Right kidney (tissue), 1 donor: ENCODE data around the gene IMPACT.
A peak's percentile ranks its signal among the peaks of the same experiment; 100 is the strongest.

ENCODE experiments used
- DNase-seq: peaks from one replicate; pipeline ENCODE4 v3.0.0-alpha.2; 2016

The IMPACT gene

GRCh38 chr18:24417480-24417879 lies 9.0 kb upstream of the IMPACT start:
- DNase-seq: no peak

- DNase-seq: no peak
Measured at GRCh38 chr18:24420551-24420950, 5.9 kb upstream of the IMPACT start.

- no peak for DNase-seq
Measured at GRCh38 chr18:24421831-24422230, 4.6 kb upstream of the IMPACT start.

DNA sequence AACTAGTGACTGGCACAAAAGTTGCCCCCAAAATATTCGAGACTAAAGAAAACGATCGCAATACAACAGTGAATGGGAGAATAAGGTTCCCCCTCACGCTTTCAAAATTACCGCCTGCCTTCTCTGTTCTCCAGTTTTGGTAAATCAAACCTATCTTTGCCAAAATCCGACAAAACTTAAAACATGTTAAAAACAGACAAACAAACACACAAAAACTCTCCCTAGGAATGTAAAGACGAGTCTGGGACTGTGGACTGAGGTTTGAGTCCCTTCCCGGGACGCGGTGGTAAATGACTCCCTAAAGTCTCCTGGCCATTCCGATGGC lies 435 bp upstream of the IMPACT start:
- no peak for DNase-seq

GRCh38 chr18:24427484-24427883 lies 1.0 kb downstream of the IMPACT start:
- peak; percentile 16 for DNase-seq

DNA sequence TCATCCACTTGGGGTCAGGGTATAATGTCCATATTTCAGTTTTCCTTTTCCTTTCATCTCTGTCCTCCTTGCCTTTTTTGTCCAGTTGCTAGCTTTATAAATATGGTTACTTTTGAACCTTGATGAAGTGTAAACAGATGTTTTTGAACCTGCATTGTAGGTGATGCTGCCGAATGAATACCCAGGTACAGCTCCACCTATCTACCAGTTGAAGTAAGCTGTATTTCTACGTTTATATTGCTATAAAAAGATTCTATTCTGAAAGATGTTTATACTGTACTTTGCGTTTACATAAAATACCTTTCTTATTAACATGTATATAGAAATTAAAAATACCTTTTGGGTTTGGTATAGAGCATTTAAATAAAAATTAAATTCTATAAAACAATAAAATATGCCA lies 2.2 kb downstream of the IMPACT start:
- DNase-seq: no peak

DNA sequence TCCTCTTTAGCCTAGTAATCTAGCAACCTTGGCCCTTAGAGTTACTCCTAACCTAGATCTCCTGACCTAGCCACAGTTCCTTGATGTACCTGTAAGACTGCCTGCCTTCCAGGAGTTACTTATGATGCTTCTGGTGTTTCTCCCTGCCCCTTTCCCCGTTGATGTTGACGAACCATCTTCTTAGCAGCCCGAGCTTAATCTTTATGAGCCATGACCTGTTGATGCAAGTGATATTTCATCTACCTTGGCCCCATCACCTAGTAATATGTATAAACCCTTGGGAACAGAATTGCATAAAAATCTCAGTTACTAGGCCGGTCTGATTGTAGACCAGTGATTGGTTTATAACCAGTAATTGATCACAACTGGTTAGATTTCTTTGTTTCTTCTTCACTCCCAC lies 2.7 kb downstream of the IMPACT start:
- no peak for DNase-seq

DNA sequence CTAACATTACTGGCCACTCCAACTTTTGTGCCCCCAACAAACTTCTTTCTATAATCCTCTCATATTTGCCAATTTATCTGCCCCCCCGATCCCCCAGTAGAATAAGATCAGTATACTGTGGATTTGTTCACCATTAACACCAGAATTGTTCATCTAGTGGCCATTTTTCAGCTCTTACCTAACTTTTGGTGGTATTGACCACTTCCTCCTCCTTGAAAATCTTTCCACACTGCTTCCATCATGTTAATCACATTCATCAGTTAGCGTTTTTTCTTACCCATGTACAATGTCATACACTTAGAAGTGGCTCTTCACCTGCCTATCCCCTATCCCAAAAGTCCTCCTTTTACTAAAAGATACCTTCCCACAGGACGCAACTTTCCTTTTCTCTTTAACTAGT lies 6.1 kb downstream of the IMPACT start:
- no peak for DNase-seq

- DNase-seq: no peak
Measured at GRCh38 chr18:24436939-24437338, 10.5 kb downstream of the IMPACT start.

DNA sequence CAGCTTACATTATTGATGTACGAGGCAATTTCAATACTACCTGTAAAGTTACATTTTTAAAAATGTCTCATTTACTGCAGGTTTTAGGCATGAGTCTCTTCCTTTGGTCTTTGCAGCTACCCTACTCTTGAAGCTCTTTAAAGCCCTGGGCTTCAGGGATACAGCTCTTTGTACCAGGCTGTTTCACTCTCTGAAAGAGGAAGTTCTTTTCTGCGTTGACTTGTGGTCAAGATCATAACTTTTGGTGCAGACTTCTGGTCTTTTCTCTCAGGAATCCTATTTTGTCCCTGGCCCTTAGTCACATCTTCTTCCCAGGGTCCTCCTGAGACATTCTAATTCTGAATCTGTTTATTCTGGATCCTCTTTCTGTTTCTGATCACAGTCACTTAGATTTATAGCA lies 17.4 kb downstream of the IMPACT start:
- DNase-seq: no peak

- no peak for DNase-seq
Measured at GRCh38 chr18:24446453-24446852, 20.0 kb downstream of the IMPACT start.

- no peak for DNase-seq
Measured at GRCh38 chr18:24446953-24447538, 20.6 kb downstream of the IMPACT start.

DNA sequence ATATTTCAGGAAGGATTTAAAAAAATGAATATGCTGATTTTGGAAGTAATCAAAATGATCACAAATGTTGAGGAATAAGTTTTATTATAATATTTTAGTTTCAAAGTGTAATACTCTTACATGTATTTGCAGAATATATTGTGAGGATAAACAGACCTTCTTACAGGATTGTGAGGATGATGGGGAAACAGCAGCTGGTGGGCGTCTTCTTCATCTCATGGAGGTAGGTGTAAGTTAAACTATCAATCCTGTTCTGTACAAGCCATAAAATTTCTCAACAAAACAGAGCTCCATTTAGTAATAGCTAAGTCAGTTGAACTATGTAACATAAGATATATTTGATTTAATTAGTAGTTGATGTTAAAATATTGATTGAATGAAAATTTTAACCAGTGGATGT lies 21.5 kb downstream of the IMPACT start:
- no peak for DNase-seq

- DNase-seq: no peak
Measured at GRCh38 chr18:24456549-24456948, 30.1 kb downstream of the IMPACT start.

GRCh38 chr18:24459772-24460171 lies 33.3 kb downstream of the IMPACT start:
- no peak for DNase-seq

GRCh38 chr18:24460388-24460787 lies 33.9 kb downstream of the IMPACT start, which contains the start of gene HRH4:
Gene HRH4 (plus strand): TSS chr18:24460637. CDS start chr18:24460729, 92 bp downstream.
- DNase-seq: no peak

DNA sequence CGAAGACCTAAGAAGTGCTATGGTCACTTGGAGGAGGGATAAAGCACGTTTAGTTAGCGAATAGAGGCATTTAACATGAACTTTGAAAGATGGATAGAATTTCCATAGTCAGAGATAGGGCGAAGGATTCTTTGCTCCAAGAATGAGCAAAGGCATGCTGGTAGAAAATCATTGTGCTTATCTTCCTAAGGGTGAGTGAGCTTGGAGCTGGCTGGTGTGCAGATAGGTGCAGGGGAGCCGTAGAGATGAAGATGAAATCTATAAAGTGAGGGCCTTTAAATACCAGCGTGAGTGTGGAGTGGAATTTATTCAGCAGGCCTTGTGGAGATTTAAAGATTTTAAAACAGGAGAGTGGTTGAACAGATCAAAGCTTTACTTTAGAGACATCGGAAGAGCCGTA lies 35.5 kb downstream of the IMPACT start:
- DNase-seq: no peak

- DNase-seq: no peak
Measured at GRCh38 chr18:24462838-24463775, 36.6 kb downstream of the IMPACT start.

DNA sequence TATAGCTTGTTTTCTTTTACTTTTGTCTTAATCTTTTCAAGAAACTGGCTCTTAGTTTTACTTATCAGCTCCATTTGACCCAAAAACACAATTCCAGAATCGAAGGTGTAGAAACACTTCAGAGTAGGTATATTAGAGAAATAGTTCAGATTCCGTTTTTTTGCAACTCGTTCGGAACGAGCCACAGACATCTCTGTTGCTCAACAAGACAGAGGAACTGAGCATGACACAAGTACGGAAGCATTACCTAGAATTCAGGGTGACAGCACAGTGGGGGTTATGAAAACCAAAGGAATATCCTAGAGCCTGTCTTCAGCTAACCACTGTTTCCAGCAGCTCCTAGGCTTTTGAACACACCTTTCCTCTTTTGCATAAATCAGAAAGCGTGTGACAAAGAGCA lies 39.0 kb downstream of the IMPACT start:
- DNase-seq: no peak

GRCh38 chr18:24466771-24467170 lies 40.3 kb downstream of the IMPACT start:
- DNase-seq: no peak

DNA sequence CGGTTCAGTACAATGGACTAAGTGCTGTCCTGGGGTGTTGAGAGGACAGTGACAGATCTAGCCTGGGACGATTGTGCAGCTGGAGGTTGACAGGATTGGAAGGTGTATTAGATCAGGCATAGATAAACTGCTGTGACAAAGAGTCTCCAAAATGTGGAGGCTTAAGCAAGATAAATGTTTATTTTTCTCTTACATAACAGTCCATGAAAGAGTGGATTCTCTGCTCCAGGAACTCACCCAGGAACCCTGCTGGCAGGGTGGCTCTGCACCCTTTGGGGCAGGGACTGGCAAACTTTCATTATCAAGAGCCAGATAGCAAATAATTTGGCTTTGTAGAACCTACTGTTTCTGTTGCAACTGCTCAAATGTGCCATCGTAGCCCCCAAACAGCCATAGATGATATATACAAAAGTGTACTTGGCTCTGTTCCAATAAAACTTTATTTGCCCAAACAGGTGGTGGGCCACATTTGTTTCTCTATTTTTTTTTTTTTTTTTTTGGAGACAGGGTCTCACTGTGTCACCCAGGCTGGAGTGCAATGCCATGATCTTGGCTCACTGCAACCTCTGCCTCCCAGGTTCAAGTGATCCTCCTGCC lies 43.6 kb downstream of the IMPACT start:
- no peak for DNase-seq

DNA sequence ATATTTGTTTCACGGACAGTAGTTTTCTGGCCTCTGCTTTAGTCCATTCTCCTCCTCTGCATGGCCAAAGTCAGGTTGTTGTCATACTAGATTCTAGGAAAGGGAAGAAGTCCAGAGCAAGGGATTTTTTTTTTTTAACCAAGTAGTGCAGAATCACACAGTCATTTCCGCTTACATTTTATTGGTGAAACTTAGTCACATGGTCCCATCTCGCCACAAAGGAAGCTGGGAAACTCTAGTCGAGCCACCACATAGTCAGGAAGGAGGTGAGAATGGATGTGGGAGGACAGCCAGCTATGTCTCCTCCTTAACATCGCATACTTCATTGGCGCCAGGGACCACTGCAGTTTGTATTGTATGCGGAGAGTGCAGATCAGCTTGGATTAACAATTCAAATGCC lies 44.3 kb downstream of the IMPACT start:
- no peak for DNase-seq

DNA sequence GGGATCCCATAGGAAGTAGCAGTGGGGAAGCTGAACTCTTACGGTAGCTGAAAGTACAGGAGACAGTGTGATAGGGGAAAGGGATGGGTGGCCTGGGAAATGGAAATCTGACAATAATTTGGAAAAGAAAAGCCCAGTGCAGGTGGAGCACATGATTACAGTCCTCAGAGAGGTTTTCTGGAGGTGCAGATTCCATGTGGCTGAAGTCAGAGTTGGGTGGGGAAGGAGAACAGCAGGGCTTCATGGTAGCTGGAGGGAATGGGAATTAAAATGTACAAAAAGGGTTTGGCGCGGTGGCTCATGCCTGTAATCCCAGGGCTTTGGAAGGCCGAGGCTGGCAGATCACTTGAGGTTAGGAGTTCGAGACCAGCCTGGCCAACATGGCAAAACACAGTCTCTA lies 46.1 kb downstream of the IMPACT start:
- no peak for DNase-seq

DNA sequence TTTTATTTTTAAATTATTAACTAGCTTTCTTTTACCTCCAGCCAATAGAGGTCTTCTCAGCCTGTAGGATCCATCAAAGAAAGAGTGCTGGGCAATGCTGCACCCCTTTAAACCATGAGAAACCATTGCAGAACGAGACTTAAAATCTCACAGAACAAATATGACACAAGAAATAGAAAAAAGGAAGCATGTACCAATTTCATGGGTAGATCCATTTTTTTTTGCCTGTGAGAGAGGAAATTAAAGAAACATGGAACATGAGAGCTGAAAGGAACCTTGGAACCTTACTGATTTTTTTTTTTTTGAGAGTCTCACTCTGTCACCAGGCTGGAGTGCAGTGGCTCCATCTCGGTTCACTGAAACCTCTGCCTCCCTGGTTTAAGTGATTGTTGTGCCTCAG lies 47.9 kb downstream of the IMPACT start:
- DNase-seq: no peak
